GM21529 (cell line): ENCODE data around the gene MYO3B.
"Not testable (repeated sequence)": the region's sequence is repeated elsewhere in the genome, so short reads cannot be mapped to it uniquely, and the experiment has no call there.

Experiments used
- ATAC-seq: cut with Tn5 transposase; IDR thresholded peaks from one replicate; pipeline ENCODE4 v1.9.1; 2021; ENCODE audit not compliant: unreplicated experiment

Gene MYO3B

DNA sequence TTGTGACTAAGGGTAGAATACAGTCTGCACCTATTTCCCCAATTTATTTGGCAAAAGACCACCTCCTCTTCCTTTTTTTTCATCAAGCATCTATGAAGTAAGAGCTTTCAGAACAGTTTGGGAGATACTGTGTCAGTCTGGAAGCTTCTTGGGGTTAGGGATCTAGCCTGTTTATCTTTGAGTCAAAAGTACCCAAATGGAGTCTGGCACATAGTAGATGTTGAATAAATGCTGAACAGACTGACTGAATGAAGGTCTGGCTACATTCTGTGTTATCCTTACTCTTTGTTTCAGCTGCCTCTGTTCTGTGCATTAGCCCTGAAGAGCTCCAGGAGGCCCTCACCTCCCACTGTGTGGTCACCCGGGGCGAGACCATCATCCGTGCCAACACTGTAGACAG, 223.2 kb downstream of the MYO3B start:
- ATAC-seq: no peak

DNA sequence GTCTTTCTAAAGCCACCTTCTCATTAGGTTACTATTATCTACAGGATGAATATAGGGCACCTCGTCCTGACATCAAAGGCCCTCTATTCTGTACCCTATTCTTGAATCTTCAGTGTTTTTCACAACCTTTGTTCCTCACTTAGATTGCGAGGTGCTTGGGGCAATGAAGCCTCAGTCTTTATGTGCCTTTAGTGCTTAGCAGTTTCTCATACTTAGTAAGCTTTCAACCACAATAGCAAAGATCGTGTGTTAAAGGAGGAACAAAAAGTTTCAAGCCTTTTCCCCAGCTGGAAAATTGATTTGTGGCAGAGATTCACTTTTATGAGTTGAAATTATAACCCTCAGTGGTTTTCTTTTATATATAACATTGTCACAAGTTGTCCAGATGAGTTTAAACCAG, 226.9 kb downstream of the MYO3B start:
- ATAC-seq: no peak

DNA sequence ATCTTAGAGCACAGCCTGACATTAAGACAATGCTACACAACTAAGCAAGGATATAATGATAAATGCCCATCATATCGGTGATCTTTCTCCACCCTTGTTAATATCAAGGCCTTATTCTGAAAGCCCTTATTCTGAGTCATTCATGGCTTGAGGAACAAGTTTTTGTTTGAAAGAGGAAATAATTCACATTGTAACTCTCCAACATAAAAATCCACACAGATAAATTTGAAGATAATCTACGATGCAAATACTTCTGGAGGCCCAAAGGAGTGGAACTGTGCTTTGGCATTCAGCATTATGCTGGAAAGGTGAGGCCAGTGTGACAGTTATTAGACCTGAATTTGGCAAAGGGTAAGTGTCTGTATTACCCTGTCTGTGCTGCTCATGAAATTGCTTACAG, 227.4 kb downstream of the MYO3B start:
- ATAC-seq: no peak

GRCh38 chr2:170408461-170409163, 230.7 kb downstream of the MYO3B start:
- peak; percentile 56 for ATAC-seq

DNA sequence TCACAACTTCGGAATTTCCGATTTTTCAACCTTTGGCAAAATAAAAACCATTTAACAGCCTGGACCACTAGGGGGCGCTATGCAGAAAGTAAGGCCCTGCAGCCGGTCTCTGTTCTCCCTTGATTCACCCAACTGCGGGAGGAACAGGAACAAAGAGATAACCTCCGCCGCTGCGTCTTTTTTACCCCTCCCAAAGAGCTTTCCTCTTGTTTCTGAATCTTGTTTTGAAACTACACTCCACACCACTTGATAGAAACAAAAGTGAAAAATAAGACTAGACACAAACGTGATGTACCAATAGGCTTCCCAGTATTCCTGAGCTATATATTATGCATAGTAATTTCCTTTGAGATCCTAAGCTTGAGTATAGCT, 231.2 kb downstream of the MYO3B start:
- no peak for ATAC-seq

DNA sequence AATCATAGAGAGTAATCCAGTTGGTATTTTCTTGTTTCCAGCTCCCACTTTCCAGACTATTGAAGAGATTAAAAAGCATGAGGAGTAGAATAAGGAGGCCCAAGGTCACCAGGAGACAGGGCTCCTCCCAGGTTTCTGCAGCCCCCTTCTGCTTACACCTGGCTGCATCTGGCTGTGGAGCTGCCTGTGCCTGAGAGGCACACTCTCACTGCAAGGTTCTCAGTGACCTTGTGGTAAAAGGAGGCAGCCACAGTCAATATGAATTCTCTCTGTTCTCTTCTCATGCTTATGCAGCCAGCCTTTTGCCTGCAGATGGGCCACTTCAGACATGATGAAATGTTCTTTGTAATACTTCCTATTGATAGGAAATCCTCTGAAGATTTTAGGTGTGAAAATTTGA, 233.7 kb downstream of the MYO3B start:
- ATAC-seq: no peak

- no peak for ATAC-seq
Measured at GRCh38 chr2:170420961-170421687, 243.2 kb downstream of the MYO3B start.

GRCh38 chr2:170423919-170424318, 246.0 kb downstream of the MYO3B start:
- no peak for ATAC-seq

DNA sequence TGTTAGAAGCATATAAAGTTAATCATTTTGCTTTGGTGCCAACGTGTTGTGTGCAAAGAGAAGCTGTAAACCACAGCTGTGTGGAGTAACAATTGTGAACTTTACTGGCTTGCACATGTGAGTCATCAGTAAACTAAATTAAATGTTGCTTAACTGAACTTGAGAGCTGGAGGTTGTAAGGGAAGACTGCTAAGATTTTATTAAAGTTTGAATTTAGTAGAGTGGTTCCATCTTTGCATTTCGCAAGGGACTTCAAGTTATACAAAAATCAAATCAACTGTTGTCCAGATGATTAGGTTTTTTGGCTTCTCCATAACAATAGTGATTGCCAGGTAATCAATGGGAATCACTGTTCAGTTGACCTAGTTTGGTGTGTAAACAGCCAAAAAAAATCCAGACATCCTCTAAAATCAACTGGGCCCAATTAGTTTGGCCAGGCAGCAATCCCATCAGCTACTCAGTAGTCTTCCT, 247.4 kb downstream of the MYO3B start:
- no peak for ATAC-seq

DNA sequence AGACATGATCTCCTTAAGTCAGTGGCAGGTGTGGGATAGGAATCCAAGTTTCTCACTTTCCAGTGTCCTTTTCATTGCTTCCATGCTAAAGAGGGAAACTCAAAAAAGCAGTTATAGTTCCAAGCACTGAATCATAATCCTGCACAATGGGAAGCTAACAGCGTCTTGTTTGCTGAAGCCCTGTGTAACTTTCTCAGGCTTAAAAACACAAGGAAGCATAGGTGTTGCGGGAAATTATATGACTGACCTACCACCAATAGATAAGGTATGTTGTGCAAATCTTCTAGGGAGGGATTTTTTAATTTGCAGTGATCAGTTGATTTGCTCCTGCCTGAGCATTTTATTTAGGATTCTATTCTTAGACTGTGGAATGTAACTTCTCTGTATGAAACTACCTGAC, 250.9 kb downstream of the MYO3B start:
- no peak for ATAC-seq

DNA sequence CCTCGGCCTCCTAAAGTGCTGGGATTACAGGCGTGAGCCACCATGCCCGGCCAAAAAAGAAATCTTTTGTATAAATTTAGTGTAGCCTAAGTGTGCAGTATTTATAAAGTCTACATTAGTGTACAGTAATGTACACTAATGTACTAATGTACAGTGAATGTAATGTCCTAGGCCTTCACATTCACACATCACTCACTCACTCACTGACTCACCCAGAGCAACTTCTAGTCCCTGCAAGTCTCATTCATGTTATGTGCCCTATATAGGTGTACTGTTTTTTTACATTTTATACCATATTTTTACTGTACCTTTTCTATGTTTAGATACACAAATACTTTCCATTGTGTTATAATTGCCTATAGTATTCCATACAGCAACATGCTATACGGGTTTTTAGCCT, 254.9 kb downstream of the MYO3B start:
- ATAC-seq: no peak

DNA sequence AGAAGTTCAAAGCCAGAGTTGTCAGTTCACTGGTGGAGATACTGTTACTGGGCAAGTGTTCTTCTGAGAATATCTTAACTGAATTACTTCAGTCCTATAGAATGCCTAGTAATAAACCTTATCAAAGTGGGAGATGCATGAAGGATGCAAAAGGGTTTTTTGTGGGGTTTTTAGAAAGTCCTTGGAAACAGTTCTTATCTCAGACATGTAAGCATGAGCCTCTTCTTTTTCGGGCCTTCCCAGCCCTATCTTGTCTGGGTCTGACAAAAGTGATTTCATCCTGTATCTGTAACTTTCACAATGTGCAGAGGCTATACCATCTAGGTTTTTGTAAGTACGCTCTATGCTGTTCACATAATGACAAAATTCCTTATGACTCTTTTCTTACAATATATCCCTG, 255.5 kb downstream of the MYO3B start:
- no peak for ATAC-seq

GRCh38 chr2:170434396-170434795, 256.4 kb downstream of the MYO3B start:
- ATAC-seq: not testable (repeated sequence)

DNA sequence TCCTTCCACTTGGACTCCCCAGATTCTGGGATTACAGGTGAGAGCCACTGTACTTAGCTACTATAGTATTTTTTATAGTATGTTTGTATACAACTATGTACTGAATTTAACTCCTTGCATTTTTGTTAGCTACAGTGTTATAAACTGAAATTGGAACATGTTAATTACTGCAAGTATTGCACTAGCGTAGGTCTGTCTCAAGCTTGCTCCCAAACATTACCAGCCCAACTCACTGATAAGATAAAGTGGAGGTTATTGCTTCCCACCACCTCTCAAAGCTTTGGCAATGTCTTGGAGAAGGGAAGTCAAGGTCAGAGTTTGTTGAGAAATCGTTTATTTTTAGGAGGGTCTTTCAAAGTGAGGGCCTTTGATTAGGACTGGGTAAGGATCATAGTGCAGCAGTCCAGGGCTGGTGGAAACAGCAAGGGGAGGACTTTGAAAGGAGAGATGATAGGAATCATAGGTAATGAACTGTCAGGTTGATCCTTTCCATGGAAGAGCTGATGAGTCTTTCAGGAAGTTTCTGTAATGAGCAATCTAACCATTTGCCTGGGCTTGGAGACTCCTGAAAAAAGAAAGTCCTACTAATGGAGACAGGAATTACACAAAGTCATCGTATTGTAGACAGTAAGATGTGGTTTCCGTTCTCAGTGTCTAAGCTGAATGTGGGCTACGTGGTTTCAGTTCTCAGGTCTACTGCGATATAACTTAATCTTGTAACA, 257.1 kb downstream of the MYO3B start:
- ATAC-seq: no peak

- ATAC-seq: no peak
Measured at GRCh38 chr2:170436077-170436943, 258.4 kb downstream of the MYO3B start.

- no peak for ATAC-seq
Measured at GRCh38 chr2:170446078-170446477, 268.1 kb downstream of the MYO3B start.

DNA sequence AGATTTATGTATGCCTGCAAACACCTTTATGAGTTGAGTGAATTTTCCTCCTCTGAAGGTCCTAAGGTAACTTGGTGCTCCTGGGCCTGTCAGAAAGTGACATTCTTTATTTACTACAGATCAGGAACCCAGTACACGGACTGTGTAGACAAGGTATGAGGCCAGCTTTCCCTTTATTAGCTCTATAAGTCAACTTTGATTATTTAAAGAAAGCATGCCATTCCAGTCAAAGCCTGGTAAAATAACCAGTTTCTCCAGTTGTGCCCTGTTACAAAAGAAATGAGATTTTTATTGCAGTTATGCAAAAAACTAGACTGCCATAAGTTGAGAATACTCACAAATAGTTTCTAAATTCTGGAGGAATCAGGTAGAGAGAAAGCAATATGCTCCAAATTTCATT, 271.1 kb downstream of the MYO3B start:
- ATAC-seq: no peak

GRCh38 chr2:170454471-170455372, 276.8 kb downstream of the MYO3B start:
- no peak for ATAC-seq

DNA sequence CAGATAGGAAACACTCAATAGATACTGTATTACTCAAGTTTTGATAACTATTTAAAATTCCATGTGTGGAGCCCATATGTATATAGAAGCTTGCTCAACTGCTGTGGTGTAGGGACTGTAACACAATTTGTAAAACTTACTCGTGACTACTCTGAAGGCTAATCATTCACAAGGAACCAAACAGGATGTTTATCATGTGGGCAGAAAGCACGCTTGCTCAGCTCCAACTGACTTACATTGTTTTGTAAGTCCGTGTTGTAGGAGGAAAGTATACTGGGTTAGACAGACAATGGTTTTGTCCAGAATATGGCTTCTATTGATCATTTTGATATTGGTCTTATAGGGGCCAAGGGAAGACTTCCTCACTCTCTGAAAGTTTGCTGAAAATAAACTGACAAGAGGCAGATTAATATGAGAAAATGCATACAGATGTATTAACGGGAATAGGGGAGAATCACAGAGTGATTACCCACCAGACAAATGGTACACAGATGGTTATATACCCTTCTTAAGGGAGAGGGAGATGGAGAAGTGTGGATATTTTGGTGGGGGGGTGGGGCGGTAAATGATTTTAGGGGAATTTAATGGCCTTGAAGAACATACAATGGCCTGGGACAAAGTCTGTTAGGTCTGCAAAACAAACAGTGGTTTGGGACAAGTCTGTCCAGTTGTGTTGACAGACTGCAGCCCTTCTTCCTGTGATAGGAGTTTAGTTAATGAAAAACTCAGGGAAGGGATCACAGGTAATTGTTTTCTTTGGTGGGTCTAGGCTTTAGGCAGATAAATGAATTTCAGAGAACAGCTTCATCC, 277.9 kb downstream of the MYO3B start:
- ATAC-seq: no peak
